Cardiac muscle cell (in vitro differentiated cells and primary cell): ENCODE data around the gene DIDO1. TPM values are rescaled to one million over a fixed set of nuclear protein-coding genes. Genes with fewer than 3 reads are reported as not detected.
A peak's percentile ranks its signal among the peaks of the same experiment; 100 is the strongest.

Experiments used
- DNase-seq, 2 donors: peaks; one replicate each; pipeline versions ENCODE4 v3.0.0 to v3.0.0-alpha.2; 2010 to 2017; ENCODE audit warnings: low read depth in 1 of 2, low spot score in 1 of 2
- H3K27ac ChIP-seq: fragments of 200-600 bp; sonication (generic); 2 replicates; pipeline ENCODE4 v1.5.1; 2016
- H3K27me3 ChIP-seq: fragments of 200-600 bp; sonication (generic); 2 replicates; pipeline ENCODE4 v1.6.0; 2016; ENCODE audit warnings: control low read depth
- H3K36me3 ChIP-seq: fragments of 200-600 bp; sonication (generic); 2 replicates; pipeline ENCODE4 v1.5.1; 2016; ENCODE audit warnings: control low read depth
- H3K4me1 ChIP-seq: fragments of 200-600 bp; sonication (generic); 2 replicates; pipeline ENCODE4 v1.8.1; 2017; ENCODE audit warnings: low read depth, mild to moderate bottlenecking, mixed run types
- H3K4me3 ChIP-seq: fragments of 200-600 bp; sonication (generic); 2 replicates; pipeline ENCODE4 v1.5.1; 2016; ENCODE audit warnings: mild to moderate bottlenecking
- H3K9me3 ChIP-seq: fragments of 200-600 bp; sonication (generic); 2 replicates; pipeline ENCODE4 v1.5.1; 2017; ENCODE audit warnings: low read depth, mild to moderate bottlenecking, control low read depth
- polyA plus RNA-seq: library from polyadenylated mRNA; unstranded; fragments of >200 nt; fragmentation: Nextera tagmentation; extraction: Ambion mirVana; gene quantifications from 2 replicates; pipeline ENCODE4 v1.2.1, GENCODE V29; 2016
- total RNA-seq: library from RNA; depleted of rRNA; stranded (reverse); fragments of >200 nt; gene quantifications from 2 replicates; pipeline ENCODE4 v1.2.3, GENCODE V29; 2016
- TF ChIP-seq, protein P1 (sequence below): IDR thresholded peaks from 2 replicates; pipeline ENCODE4 v1.5.1; 2012; ENCODE audit warnings: low read depth, mild to moderate bottlenecking, low read length

Gene DIDO1
- total and polyA plus RNA-seq, 2 experiments from 2014 or later: 28.3 to 69.2 TPM

DNA sequence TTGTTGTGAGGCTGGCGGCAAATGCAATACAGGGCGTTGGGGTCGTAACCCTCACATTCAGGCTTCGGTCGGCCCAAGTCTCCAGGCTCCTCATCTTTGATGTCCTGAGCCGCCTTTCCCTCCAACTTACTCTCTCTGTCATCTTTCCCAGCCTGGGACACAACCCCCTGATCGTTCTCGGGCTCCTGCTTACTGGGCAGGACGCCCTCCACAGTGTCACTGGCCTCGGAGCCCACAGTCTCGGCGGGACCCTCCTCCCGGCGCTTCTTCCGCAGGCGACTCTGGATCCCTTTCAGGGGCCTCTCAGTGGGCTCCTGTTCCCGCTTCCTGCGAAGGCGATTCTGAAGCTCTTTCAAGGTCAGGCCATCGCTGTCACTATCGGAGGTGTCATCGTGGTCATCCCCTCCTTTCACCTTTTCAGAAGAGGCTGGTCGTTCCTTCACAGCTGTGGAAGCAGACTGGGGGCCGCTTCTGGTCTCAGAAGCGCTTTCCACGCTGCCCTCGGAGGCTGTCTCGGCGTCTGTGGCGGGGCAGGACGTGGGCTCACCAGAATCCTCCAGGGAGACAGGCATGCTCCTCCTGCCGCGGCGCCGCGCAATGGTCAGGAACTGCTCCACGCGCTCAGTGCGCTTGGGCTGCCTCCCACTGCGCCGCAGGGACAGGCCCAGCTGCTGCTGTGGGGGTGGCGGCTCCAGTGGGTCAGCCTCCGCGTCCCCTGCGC, 15.4 kb downstream of the DIDO1 start:
- H3K4me3 ChIP-seq: no peak overlapping the region
- H3K27me3 ChIP-seq: no peaks in the 10 kb centered on the region
- H3K9me3 ChIP-seq: no peaks in the 10 kb centered on the region
- DNase-seq: no peak
- H3K36me3 ChIP-seq: peaks cover 58% of the 10 kb centered on the region
- peaks cover 20% of the 10 kb centered on the region for H3K4me1 ChIP-seq
- TF ChIP-seq, protein P1, sequence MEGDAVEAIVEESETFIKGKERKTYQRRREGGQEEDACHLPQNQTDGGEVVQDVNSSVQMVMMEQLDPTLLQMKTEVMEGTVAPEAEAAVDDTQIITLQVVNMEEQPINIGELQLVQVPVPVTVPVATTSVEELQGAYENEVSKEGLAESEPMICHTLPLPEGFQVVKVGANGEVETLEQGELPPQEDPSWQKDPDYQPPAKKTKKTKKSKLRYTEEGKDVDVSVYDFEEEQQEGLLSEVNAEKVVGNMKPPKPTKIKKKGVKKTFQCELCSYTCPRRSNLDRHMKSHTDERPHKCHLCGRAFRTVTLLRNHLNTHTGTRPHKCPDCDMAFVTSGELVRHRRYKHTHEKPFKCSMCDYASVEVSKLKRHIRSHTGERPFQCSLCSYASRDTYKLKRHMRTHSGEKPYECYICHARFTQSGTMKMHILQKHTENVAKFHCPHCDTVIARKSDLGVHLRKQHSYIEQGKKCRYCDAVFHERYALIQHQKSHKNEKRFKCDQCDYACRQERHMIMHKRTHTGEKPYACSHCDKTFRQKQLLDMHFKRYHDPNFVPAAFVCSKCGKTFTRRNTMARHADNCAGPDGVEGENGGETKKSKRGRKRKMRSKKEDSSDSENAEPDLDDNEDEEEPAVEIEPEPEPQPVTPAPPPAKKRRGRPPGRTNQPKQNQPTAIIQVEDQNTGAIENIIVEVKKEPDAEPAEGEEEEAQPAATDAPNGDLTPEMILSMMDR: no peak
- H3K27ac ChIP-seq: no peak overlapping the region

DNA sequence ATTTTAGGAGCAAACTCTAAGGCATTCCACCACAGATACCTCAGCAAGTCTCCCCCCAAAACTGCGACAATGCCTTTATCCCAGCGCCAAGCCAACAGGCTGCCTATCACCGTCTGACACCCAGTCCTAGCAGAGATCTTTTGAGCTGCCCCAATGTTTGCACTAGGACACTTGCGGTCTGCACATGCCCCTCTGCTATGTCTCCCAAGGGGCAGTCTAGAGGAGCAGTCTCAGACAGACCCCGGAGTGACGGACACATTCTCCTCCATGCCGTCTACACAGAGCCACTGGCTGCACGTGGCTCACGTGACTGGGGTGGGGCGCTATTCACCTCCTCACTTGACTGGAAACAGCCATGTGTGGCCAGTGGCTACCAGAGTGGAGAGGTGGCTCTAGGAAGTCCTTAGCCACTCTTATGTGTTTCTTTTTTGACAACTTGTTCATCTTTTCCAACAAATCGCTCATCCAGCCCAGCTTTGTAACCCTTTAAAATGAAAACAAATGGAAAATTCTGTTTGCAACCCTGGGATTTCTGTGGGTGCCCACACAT, 16.0 kb downstream of the DIDO1 start:
- Histone ChIP-seq H3K4me3 (no peak overlapping the region), H3K4me1 (peaks cover 18% of the 10 kb centered on the region), H3K27ac (no peak overlapping the region), H3K9me3 (no peaks in the 10 kb centered on the region), H3K27me3 (no peaks in the 10 kb centered on the region), H3K36me3 (peaks cover 65% of the 10 kb centered on the region)
- DNase-seq: no peak
- TF ChIP-seq, protein P1: no peak

DNA sequence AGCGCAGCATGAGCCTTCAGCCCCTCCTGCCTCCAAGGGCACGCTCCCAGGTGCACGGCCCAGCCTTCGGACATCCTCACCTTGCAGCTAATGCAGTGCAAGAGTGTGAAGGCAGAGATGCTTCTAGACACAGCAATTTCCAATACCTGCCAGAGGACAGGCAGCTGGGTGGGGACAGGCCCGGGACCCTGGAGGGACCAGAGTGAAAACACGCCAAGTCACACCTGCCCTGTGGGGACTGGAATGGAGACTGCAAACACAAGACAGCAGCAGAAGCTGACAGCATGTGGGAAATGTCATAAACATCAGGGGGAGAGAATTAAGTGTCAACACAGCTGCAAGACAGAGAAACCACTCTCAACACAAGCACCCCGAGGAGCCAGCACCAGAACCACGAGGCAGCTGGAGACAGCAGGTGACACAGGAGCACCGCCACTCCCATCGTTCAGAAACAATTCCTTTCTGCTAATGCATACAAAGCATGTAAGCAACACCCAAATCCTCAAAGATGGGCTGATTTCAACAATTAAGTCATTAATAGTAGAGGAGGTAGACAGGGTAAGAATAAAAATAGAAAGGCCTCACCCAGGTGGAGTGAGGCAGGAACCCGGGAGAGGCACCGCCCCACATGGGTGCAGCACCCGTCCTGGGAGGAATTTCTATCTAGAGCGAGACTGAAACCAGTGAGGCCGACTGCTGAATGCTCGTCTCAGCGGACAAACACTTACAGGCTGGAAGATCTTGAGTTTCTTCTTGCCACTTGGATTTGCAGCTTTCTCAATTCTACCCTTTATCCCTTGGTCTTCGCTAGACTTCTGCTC, 17.1 kb downstream of the DIDO1 start:
- no peaks in the 10 kb centered on the region for H3K27me3 ChIP-seq
- no peak for DNase-seq
- peaks cover 7% of the 10 kb centered on the region for H3K4me1 ChIP-seq
- H3K9me3 ChIP-seq: no peaks in the 10 kb centered on the region
- TF ChIP-seq, protein P1: no peak
- peaks cover 73% of the 10 kb centered on the region for H3K36me3 ChIP-seq
- H3K4me3 ChIP-seq: no peak overlapping the region
- no peak overlapping the region for H3K27ac ChIP-seq

DNA sequence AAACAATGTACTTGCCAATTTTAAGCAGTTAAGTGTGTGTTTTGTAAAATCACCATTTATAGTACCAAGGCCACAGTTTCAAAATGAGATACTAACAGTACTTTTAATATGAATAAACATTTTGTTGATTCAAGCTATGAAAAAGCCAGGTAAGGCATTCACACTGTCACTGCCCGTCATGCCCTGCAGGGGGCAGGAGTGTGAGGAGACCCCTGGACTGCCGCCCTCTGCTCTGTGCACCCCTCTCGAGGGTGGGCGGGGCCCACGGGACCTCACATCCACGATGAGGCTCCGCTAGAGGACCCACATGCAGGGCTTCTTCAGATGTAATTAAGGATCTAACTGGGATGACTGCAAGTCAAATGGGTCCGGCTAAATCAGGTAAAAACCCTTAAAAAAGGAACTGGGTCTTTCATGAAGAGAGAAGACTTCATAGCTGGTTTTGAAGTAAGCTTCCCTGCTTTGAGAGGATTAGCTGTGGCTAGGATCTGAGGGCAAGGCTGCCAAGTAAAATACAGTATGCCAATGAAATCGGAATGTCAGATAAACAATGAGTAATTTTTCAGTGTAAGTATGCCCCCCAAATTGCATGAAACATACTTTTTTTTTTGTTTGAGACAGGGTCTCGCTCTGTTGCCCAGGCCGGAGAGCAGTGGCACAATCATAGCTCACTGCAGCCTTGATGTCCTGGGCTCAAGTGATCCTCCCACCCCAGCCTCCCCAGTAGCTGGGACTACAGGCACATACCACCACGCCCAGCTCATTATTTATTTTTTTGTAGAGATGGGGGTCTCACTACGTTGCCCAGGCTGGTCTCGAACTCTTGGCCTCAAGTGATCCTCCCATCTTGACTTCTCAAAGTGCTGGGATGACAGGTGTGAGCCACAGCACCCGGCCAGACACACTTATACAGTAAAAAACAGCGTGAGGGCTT, 18.7 kb downstream of the DIDO1 start:
- DNase-seq: peak in 1 of 2 donors; percentile 30
- no peak overlapping the region for H3K27ac ChIP-seq
- H3K4me3 ChIP-seq: no peak overlapping the region
- no peaks in the 10 kb centered on the region for H3K9me3 ChIP-seq
- H3K36me3 ChIP-seq: peaks cover 84% of the 10 kb centered on the region
- H3K4me1 ChIP-seq: no peaks in the 10 kb centered on the region
- H3K27me3 ChIP-seq: no peaks in the 10 kb centered on the region
- TF ChIP-seq, protein P1: peak; percentile 46
